HepG2 (cell line): ENCODE results near the gene OR8G5. TPM values are rescaled to one million over a fixed set of nuclear protein-coding genes. Genes with fewer than 3 reads are reported as not detected.

Experiments
- polyA plus RNA-seq, 8 experiments: library from polyadenylated mRNA; depleted of rRNA in 3 of 8; stranded (reverse) in 7 of 8; unstranded in 1 of 8; fragments of >200 nt; fragmentation: Illumina TruSeq in 4 of 8; extraction: Trizol in 4 of 8; gene quantifications; 2 replicates each; pipeline versions ENCODE4 v1.2.1 to v1.2.3, GENCODE V29; 2011 to 2016; ENCODE audit warnings: low read depth in 4 of 8, missing spikeins in 1 of 8, mixed read lengths in 1 of 8; ENCODE audit not compliant: insufficient read depth in 1 of 8
- total RNA-seq, 5 experiments: library from RNA; depleted of rRNA; stranded (reverse); fragments of >200 nt; fragmentation: Illumina TruSeq; extraction: Trizol; gene quantifications; 2 replicates each; pipeline ENCODE4 v1.2.3, GENCODE V29; 2016; ENCODE audit warnings: low read depth in 1 of 5

Gene OR8G5
- total and polyA plus RNA-seq, 2 of the 13 experiments (the other 11 are each of a cell fraction or from before 2014, with no cell fraction given) = not detected

Other genes starting within 250 kb of the OR8G5 start
- not detected in 2 replicates for gene OR10G4, start 243.4 kb upstream of the OR8G5 start, total RNA-seq (2016; rRNA removed; fragmentation: Illumina TruSeq; extraction: Trizol)
- gene OR10G4, start 243.4 kb upstream of the OR8G5 start, polyA plus RNA-seq (2011; rRNA removed) = not detected in 2 replicates
- gene OR10G9, start 233.4 kb upstream of the OR8G5 start, total RNA-seq (2016; rRNA removed; fragmentation: Illumina TruSeq; extraction: Trizol) = not detected in 2 replicates
- gene OR10G9, start 233.4 kb upstream of the OR8G5 start, polyA plus RNA-seq (2011; rRNA removed) = not detected in 2 replicates
- gene OR10G8, start 229.6 kb upstream of the OR8G5 start, total RNA-seq (2016; rRNA removed; fragmentation: Illumina TruSeq; extraction: Trizol) = not detected in 2 replicates
- gene OR10G8, start 229.6 kb upstream of the OR8G5 start, polyA plus RNA-seq (2011; rRNA removed) = not detected in 2 replicates
- gene OR10G7, start 215.1 kb upstream of the OR8G5 start, total RNA-seq (2016; rRNA removed; fragmentation: Illumina TruSeq; extraction: Trizol) = not detected in 2 replicates
- gene OR10G7, start 215.1 kb upstream of the OR8G5 start, polyA plus RNA-seq (2011; rRNA removed) = not detected in 2 replicates
- 1.3 and 1.4 TPM in 2 replicates for gene VWA5A, start 140.9 kb upstream of the OR8G5 start, total RNA-seq (2016; rRNA removed; fragmentation: Illumina TruSeq; extraction: Trizol)
- gene VWA5A, start 140.9 kb upstream of the OR8G5 start, polyA plus RNA-seq (2011; rRNA removed) = 1.6 and 1.8 TPM in 2 replicates
- not detected in 2 replicates for gene OR10D3, start 73.0 kb upstream of the OR8G5 start, total RNA-seq (2016; rRNA removed; fragmentation: Illumina TruSeq; extraction: Trizol)
- gene OR10D3, start 73.0 kb upstream of the OR8G5 start, polyA plus RNA-seq (2011; rRNA removed) = not detected in 2 replicates
- gene OR8G1, start 15.3 kb upstream of the OR8G5 start, total RNA-seq (2016; rRNA removed; fragmentation: Illumina TruSeq; extraction: Trizol) = not detected in 2 replicates
- not detected in 2 replicates for gene OR8G1, start 15.3 kb upstream of the OR8G5 start, polyA plus RNA-seq (2011; rRNA removed)
- gene OR8D1, start 57.6 kb downstream of the OR8G5 start, total RNA-seq (2016; rRNA removed; fragmentation: Illumina TruSeq; extraction: Trizol) = not detected in 2 replicates
- not detected in 2 replicates for gene OR8D1, start 57.6 kb downstream of the OR8G5 start, polyA plus RNA-seq (2011; rRNA removed)
- gene OR8D2, start 63.8 kb downstream of the OR8G5 start, total RNA-seq (2016; rRNA removed; fragmentation: Illumina TruSeq; extraction: Trizol) = not detected in 2 replicates
- gene OR8D2, start 63.8 kb downstream of the OR8G5 start, polyA plus RNA-seq (2011; rRNA removed) = not detected in 2 replicates
- gene OR8B2, start 128.1 kb downstream of the OR8G5 start, total RNA-seq (2016; rRNA removed; fragmentation: Illumina TruSeq; extraction: Trizol) = not detected in 2 replicates
- not detected in 2 replicates for gene OR8B2, start 128.1 kb downstream of the OR8G5 start, polyA plus RNA-seq (2011; rRNA removed)
- not detected in 2 replicates for gene OR8B3, start 142.6 kb downstream of the OR8G5 start, total RNA-seq (2016; rRNA removed; fragmentation: Illumina TruSeq; extraction: Trizol)
- gene OR8B3, start 142.6 kb downstream of the OR8G5 start, polyA plus RNA-seq (2011; rRNA removed) = not detected in 2 replicates
- not detected in 2 replicates for gene OR8B4, start 168.5 kb downstream of the OR8G5 start, total RNA-seq (2016; rRNA removed; fragmentation: Illumina TruSeq; extraction: Trizol)
- gene OR8B4, start 168.5 kb downstream of the OR8G5 start, polyA plus RNA-seq (2011; rRNA removed) = not detected in 2 replicates
- gene OR8B8, start 189.3 kb downstream of the OR8G5 start, total RNA-seq (2016; rRNA removed; fragmentation: Illumina TruSeq; extraction: Trizol) = not detected in 2 replicates
- gene OR8B8, start 189.3 kb downstream of the OR8G5 start, polyA plus RNA-seq (2011; rRNA removed) = not detected in 2 replicates